Suprapubic skin (tissue), 4 donors: Measurements from ENCODE around the gene TUBGCP6. TPM values are rescaled to one million over a fixed set of nuclear protein-coding genes. Genes with fewer than 3 reads are reported as not detected.

Source experiments
- DNase-seq, 2 donors: peaks; one replicate each; pipeline ENCODE4 v3.0.0-alpha.2; 2019; ENCODE audit warnings: low spot score in 2 of 2
- H3K27ac ChIP-seq: fragments of 200-600 bp; sonication (generic); one replicate; pipeline ENCODE4 v1.5.1; 2019
- H3K27me3 ChIP-seq: fragments of 200-600 bp; sonication (generic); one replicate; pipeline ENCODE4 v1.5.1; 2019
- H3K36me3 ChIP-seq: fragments of 200-600 bp; sonication (generic); one replicate; pipeline ENCODE4 v1.5.1; 2019
- H3K4me1 ChIP-seq: fragments of 200-600 bp; sonication (generic); one replicate; pipeline ENCODE4 v1.5.1; 2019
- H3K4me3 ChIP-seq: fragments of 200-600 bp; sonication (generic); one replicate; pipeline ENCODE4 v1.5.1; 2019; ENCODE audit warnings: mild to moderate bottlenecking
- H3K9me3 ChIP-seq: fragments of 200-600 bp; sonication (generic); one replicate; pipeline ENCODE4 v1.5.1; 2019
- EP300 ChIP-seq: sonication (generic); formaldehyde crosslinking; IDR thresholded peaks from one replicate; pipeline ENCODE4 v1.6.1; 2017; ENCODE audit warnings: antibody characterized with exemption
- POLR2A ChIP-seq, 2 donors: fragments of 450-650 bp; IDR thresholded peaks; one replicate each; pipeline ENCODE4 v1.6.1; 2017; ENCODE audit warnings: antibody characterized with exemption in 2 of 2, mild to moderate bottlenecking in 2 of 2, moderate library complexity in 2 of 2
- POLR2AphosphoS5 ChIP-seq, 3 donors: sonication (generic); formaldehyde crosslinking; IDR thresholded peaks; one replicate each; pipeline ENCODE4 v1.6.1; 2017; ENCODE audit warnings: antibody characterized with exemption in 3 of 3
- WGBS: methylation state at CpG from one replicate; pipeline ENCODE4 v1.1.5; 2018; 5-methylcytosine and 5-hydroxymethylcytosine counted together
- total RNA-seq, 4 donors: library from RNA; depleted of rRNA; stranded (reverse); fragments of >200 nt; gene quantifications; one replicate each; pipeline ENCODE4 v1.1.0, GENCODE V29; 2016
- TF ChIP-seq, protein P1 (sequence below), 2 donors: fragments of 200-600 bp in 1 of 2; fragments of 450-650 bp in 1 of 2; sonication (generic) in 1 of 2; IDR thresholded peaks; one replicate each; pipeline ENCODE4 v1.5.1; 2016 to 2019; ENCODE audit warnings: antibody characterized with exemption in 2 of 2, mild to moderate bottlenecking in 1 of 2, moderate library complexity in 1 of 2

TUBGCP6 gene
- total RNA-seq, 4 donors from 2014 or later, result 43.0 to 113 (median 69.7) TPM

DNA sequence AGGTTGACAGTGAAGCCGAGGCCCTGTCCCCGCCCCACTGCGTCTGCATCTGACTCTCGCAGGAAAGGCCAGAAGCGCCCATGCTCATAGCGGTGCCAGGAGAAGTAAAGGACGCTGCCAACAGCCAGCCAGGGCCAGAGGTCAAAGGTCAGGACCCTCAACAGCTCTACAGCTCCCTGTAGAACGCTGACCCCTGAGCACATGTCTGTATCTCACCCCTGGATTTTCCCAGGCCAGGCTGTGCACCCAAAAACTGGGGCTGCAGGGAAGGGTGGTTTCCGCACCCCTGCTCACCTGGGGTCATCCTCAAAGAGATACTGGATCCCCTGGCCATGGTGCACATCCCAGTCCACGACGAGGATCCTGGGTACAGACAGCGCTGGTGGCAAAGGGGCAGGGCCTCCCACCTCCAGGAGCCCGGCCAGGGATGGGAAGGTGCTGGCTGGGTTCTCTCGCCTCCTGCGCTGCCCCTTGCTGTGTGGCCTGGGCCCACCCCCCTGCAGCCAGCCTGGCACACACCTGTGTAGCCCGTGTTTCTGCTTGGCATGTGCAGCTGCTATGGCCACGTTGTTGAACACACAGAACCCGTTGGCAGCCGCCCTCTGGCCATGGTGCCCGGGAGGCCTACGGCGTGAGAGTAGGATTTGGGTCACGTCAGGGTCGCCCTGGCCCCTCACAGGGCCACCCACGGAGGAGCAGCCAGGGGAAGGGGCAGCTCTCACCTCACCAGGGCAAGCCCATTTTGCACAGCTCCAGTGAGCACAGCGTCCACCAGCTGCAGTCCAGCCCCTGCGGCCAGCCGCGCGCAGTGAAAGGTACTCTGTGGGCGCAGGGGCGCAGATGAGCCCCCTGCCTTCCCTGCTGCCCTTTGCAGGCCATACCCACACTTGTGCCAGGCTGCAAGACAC, 4.8 kb upstream of the TUBGCP6 start:
- H3K4me1 ChIP-seq, result peaks cover 62% of the 10 kb centered on the region
- H3K9me3 ChIP-seq, result no peaks in the 10 kb centered on the region
- H3K36me3 ChIP-seq, result peaks cover 11% of the 10 kb centered on the region
- WGBS, result 83% methylated on average over 9 of the region's 32 CpGs
- TF ChIP-seq EP300 (no peak), POLR2A (IDR thresholded peaks at IDR 0.05) (no peak), POLR2AphosphoS5 (IDR thresholded peaks at IDR 0.05) (no peak)
- TF ChIP-seq, protein P1, sequence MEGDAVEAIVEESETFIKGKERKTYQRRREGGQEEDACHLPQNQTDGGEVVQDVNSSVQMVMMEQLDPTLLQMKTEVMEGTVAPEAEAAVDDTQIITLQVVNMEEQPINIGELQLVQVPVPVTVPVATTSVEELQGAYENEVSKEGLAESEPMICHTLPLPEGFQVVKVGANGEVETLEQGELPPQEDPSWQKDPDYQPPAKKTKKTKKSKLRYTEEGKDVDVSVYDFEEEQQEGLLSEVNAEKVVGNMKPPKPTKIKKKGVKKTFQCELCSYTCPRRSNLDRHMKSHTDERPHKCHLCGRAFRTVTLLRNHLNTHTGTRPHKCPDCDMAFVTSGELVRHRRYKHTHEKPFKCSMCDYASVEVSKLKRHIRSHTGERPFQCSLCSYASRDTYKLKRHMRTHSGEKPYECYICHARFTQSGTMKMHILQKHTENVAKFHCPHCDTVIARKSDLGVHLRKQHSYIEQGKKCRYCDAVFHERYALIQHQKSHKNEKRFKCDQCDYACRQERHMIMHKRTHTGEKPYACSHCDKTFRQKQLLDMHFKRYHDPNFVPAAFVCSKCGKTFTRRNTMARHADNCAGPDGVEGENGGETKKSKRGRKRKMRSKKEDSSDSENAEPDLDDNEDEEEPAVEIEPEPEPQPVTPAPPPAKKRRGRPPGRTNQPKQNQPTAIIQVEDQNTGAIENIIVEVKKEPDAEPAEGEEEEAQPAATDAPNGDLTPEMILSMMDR (IDR thresholded peaks at IDR 0.05), result no peak
- H3K27me3 ChIP-seq, result no peaks in the 10 kb centered on the region
- no peak for DNase-seq
- no peak overlapping the region for H3K27ac ChIP-seq
- H3K4me3 ChIP-seq, result peak overlapping the region; percentile 62

- no peaks in the 10 kb centered on the region for H3K9me3 ChIP-seq
- H3K27ac ChIP-seq, result no peak overlapping the region
- H3K36me3 ChIP-seq, result peaks cover 11% of the 10 kb centered on the region
- 62% methylated on average over 5 of the region's 29 CpGs for WGBS
- peaks cover 73% of the 10 kb centered on the region for H3K4me1 ChIP-seq
- H3K4me3 ChIP-seq, result no peak overlapping the region
- H3K27me3 ChIP-seq, result no peaks in the 10 kb centered on the region
- no peak for DNase-seq
- TF ChIP-seq EP300 (no peak), POLR2AphosphoS5 (IDR thresholded peaks at IDR 0.05) (no peak), POLR2A (IDR thresholded peaks at IDR 0.05) (no peak)
- TF ChIP-seq, protein P1 (IDR thresholded peaks at IDR 0.05), result no peak
Observed at GRCh38 chr22:50248196-50249081, 3.6 kb upstream of the TUBGCP6 start.

DNA sequence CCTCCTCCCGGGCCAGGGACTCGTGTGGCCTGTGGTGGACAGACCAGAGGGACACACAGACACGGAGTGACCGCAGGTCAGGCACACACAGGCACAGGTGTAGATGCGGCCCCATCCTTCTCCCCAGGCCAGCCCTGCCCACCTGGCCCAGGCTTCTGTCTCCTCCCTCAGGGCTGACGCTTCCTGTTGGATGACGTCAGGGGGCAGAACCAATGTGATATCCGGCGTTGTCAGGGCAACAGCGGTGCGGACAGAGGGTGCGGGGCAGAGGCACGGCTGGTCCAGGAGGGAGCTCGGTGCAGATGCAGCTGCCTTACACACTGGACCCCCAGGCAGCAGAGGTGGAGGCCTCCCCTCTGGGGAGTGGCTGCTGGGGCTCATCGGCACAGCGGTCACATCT, 2.9 kb upstream of the TUBGCP6 start:
- 60% methylated on average over 4 of the region's 16 CpGs for WGBS
- TF ChIP-seq, protein P1 (IDR thresholded peaks at IDR 0.05), result no peak
- TF ChIP-seq POLR2A (IDR thresholded peaks at IDR 0.05) (no peak), EP300 (no peak), POLR2AphosphoS5 (IDR thresholded peaks at IDR 0.05) (no peak)
- Histone ChIP-seq H3K4me3 (no peak overlapping the region), H3K9me3 (no peaks in the 10 kb centered on the region), H3K36me3 (peaks cover 11% of the 10 kb centered on the region), H3K27ac (no peak overlapping the region), H3K27me3 (no peaks in the 10 kb centered on the region), H3K4me1 (peaks cover 80% of the 10 kb centered on the region)
- DNase-seq, result no peak

- Histone ChIP-seq H3K9me3 (no peaks in the 10 kb centered on the region), H3K27ac (no peak overlapping the region), H3K4me1 (peaks cover 88% of the 10 kb centered on the region), H3K4me3 (peak overlapping the region; percentile 93), H3K27me3 (no peaks in the 10 kb centered on the region), H3K36me3 (peaks cover 11% of the 10 kb centered on the region)
- DNase-seq, result no peak
- no peak for TF ChIP-seq POLR2A (IDR thresholded peaks at IDR 0.05)
- TF ChIP-seq, protein P1 (IDR thresholded peaks at IDR 0.05), result peak in 1 of 2 donors; percentile 12
- 89% methylated on average over 4 of the region's 20 CpGs for WGBS
Observed at GRCh38 chr22:50246242-50247175, 1.7 kb upstream of the TUBGCP6 start.
